ENCODE results near the gene RTP5. TPM values are rescaled to one million over a fixed set of nuclear protein-coding genes. Genes with fewer than 3 reads are reported as not detected.

The RTP5 gene
- total and polyA plus RNA-seq, 3 donors from 2014 or later = 0.13 to 0.93 (median 0.47) TPM

DNA sequence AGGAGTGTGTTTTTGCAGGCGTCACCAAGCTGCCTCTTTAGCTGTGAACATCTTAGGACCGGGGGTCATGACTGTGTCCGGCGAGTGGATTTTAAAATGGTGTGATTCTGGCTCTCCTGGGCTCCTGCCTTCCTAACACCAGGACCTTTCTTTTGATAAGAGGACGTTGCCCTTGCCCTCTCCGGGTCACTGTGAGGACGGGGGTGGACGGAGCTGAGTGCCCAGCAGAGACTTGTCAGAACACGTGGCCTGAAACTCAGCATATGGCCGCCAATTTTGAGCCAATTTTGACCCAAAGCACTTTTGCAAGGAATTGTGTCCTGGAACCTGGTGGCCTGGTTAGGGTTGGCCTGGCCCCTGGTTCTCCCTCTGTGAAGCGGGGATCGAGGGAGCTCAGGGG lies 40.2 kb downstream of the RTP5 start:
- H3K27me3 ChIP-seq = no peaks in the 10 kb centered on the region
- peaks cover 8% of the 10 kb centered on the region for H3K4me1 ChIP-seq
- H3K27ac ChIP-seq = no peak overlapping the region
- WGBS, 2 donors = 86 to 91% methylated on average over 12 of the region's 12 CpGs
- H3K4me3 ChIP-seq = no peak overlapping the region
- DNase-seq = no peak
- H3K9me3 ChIP-seq = no peaks in the 10 kb centered on the region
- intact Hi-C loops (cut with DNase I; ENCODE audit: low total_unique reads) = no loop called here
- TF ChIP-seq POLR2A (IDR thresholded peaks at IDR 0.05) (no peak), CTCF (IDR thresholded peaks at IDR 0.05) (no peak)
- no peaks in the 10 kb centered on the region for H3K36me3 ChIP-seq (ENCODE audit: low read depth, missing control alignments)

DNA sequence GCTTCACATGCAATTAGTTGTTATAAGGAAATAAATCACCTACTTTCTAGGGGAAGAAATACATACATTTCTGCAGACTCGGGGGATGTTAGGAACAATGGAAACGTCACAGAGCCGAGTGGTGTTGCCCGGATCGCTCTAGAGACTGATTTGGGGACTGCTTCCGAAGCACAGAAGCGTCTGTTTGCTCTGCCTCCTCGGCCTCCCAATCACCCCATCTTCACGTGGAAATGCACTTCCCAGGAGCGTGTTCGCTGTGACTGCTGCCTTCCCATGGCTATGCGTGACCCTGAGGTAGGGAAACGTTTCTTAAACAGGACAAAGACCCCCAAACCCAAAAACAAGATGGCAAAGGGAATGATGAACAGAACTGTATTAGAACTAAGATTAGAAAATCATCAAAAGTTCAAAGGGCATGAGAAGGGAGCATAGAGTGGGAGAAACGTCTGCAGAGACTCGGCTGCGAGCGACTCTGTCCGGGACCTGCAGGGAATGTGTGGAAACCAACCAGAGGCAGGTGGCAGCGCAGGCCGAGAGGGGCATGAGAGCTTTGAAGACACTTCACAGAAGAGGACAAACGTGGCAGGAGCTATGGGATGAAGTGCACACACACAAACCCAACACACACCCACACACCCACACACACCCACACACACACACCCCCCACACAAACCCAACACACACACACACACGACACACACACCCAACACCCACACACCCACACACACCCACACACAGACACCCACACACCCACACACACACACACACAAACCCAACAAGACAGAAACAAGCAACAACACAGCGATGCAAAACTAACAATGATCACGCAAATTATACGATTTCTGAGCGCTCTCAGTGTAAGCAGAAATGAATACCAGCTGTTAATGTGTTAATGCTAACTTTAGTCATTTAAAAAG lies 41.3 kb downstream of the RTP5 start:
- 92% methylated on average over 26 of the region's 26 CpGs for WGBS, 2 donors
- intact Hi-C loops (cut with DNase I; ENCODE audit: low total_unique reads) = no loop called here
- Histone ChIP-seq H3K9me3 (no peaks in the 10 kb centered on the region), H3K4me3 (no peak overlapping the region), H3K27ac (no peak overlapping the region), H3K36me3 (ENCODE audit: low read depth, missing control alignments) (no peaks in the 10 kb centered on the region), H3K27me3 (no peaks in the 10 kb centered on the region), H3K4me1 (peaks cover 5% of the 10 kb centered on the region)
- DNase-seq = no peak
- TF ChIP-seq CTCF (IDR thresholded peaks at IDR 0.05) (no peak), POLR2A (IDR thresholded peaks at IDR 0.05) (no peak)

GRCh38 chr2:241911551-241911950 lies 42.0 kb downstream of the RTP5 start:
- H3K27ac ChIP-seq = no peak overlapping the region
- WGBS, 2 donors = 94 to 95% methylated on average over 8 to 10 of the region's 10 CpGs
- intact Hi-C loops (cut with DNase I; ENCODE audit: low total_unique reads) = no loop called here
- no peak for TF ChIP-seq POLR2A (IDR thresholded peaks at IDR 0.05)
- TF ChIP-seq CTCF (IDR thresholded peaks at IDR 0.05) = no peak
- no peaks in the 10 kb centered on the region for H3K27me3 ChIP-seq
- no peaks in the 10 kb centered on the region for H3K9me3 ChIP-seq
- DNase-seq = no peak
- no peak overlapping the region for H3K4me3 ChIP-seq
- no peaks in the 10 kb centered on the region for H3K36me3 ChIP-seq (ENCODE audit: low read depth, missing control alignments)
- no peaks in the 10 kb centered on the region for H3K4me1 ChIP-seq

DNA sequence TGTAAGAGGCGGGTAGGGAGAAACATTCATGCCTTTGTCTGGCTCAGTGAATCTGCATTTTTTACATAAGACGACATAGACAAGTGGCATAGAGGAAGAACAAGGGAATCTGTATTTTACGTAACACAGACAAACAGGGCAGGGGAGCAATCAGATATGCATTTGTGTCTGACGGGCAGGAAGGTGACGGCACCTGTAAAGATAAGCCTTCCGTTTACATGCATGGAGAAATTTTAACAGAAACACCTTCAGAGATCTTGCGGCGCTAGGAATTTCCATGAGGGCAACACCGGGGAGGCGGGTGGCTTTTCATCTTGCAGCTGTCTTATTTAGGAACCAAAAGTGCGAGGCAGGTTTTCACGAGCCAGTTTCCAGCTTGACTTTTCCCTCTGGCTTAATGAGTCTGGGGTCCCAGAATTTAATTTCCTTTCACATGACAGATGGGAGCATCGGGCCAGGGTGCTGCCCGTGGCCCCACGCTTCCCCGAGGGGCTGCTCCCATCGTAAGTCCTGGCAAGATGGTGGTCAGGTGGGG lies 42.6 kb downstream of the RTP5 start:
- intact Hi-C loops (cut with DNase I; ENCODE audit: low total_unique reads) = no loop called here
- Histone ChIP-seq H3K9me3 (no peaks in the 10 kb centered on the region), H3K27me3 (no peaks in the 10 kb centered on the region), H3K4me3 (no peak overlapping the region), H3K4me1 (no peaks in the 10 kb centered on the region), H3K36me3 (ENCODE audit: low read depth, missing control alignments) (no peaks in the 10 kb centered on the region), H3K27ac (no peak overlapping the region)
- WGBS, 2 donors = 91 to 95% methylated on average over 17 of the region's 17 CpGs
- no peak for TF ChIP-seq CTCF (IDR thresholded peaks at IDR 0.05)
- no peak for TF ChIP-seq POLR2A (IDR thresholded peaks at IDR 0.05)
- no peak for DNase-seq
